ENCODE results near the gene SPTBN1. TPM values are rescaled to one million over a fixed set of nuclear protein-coding genes. Genes with fewer than 3 reads are reported as not detected.

Gene SPTBN1
- total RNA-seq, 2 experiments from 2014 or later, result 103 to 107 TPM

- CTCF ChIA-PET, result no interaction called here
- no peak for DNase-seq
- Mint-ChIP-seq H3K27ac (no peak overlapping the region), H3K9me3 (no peaks in the 10 kb centered on the region), H3K4me1 (ENCODE audit: low read depth) (no peaks in the 10 kb centered on the region), H3K4me3 (no peak overlapping the region), H3K36me3 (ENCODE audit: low read depth) (no peaks in the 10 kb centered on the region), H3K27me3 (ENCODE audit: low read depth) (no peaks in the 10 kb centered on the region)
- intact Hi-C loops (cut with micrococcal nuclease), result no loop called here
Measured at GRCh38 chr2:54439582-54439981, 16.5 kb upstream of the SPTBN1 start.

- H3K4me3 Mint-ChIP-seq, result no peak overlapping the region
Measured at GRCh38 chr2:54440050-54440449, 16.1 kb upstream of the SPTBN1 start.

GRCh38 chr2:54444503-54444902 is 11.6 kb upstream of the SPTBN1 start:
- intact Hi-C loops (cut with micrococcal nuclease), result no loop called here
- no peaks in the 10 kb centered on the region for H3K9me3 Mint-ChIP-seq

More at GRCh38 chr2:54440050-54440449, 16.1 kb upstream of the SPTBN1 start:
- intact Hi-C loops (cut with micrococcal nuclease), result no loop called here
- Mint-ChIP-seq H3K27ac (no peak overlapping the region), H3K9me3 (no peaks in the 10 kb centered on the region), H3K27me3 (ENCODE audit: low read depth) (no peaks in the 10 kb centered on the region), H3K4me1 (ENCODE audit: low read depth) (no peaks in the 10 kb centered on the region), H3K36me3 (ENCODE audit: low read depth) (no peaks in the 10 kb centered on the region)
- no peak for DNase-seq
- CTCF ChIA-PET, result no interaction called here

GRCh38 chr2:54446122-54446521 is 10.0 kb upstream of the SPTBN1 start:
- DNase-seq, result no peak
- no peaks in the 10 kb centered on the region for H3K9me3 Mint-ChIP-seq
- H3K27me3 Mint-ChIP-seq (ENCODE audit: low read depth), result no peaks in the 10 kb centered on the region
- no peak overlapping the region for H3K4me3 Mint-ChIP-seq
- intact Hi-C loops (cut with micrococcal nuclease), result no loop called here
- H3K36me3 Mint-ChIP-seq (ENCODE audit: low read depth), result no peaks in the 10 kb centered on the region
- no peak overlapping the region for H3K27ac Mint-ChIP-seq
- no peaks in the 10 kb centered on the region for H3K4me1 Mint-ChIP-seq (ENCODE audit: low read depth)
- CTCF ChIA-PET, result interaction anchor here (0.9 kb wide), 1 partner anchor 57 kb away, joined by 3 read pairs; no protein-coding TSS in a partner anchor

More at GRCh38 chr2:54444503-54444902, 11.6 kb upstream of the SPTBN1 start:
- no peak for DNase-seq
- H3K4me1 Mint-ChIP-seq (ENCODE audit: low read depth), result no peaks in the 10 kb centered on the region
- no peak overlapping the region for H3K27ac Mint-ChIP-seq
- H3K36me3 Mint-ChIP-seq (ENCODE audit: low read depth), result no peaks in the 10 kb centered on the region
- H3K27me3 Mint-ChIP-seq (ENCODE audit: low read depth), result no peaks in the 10 kb centered on the region
- H3K4me3 Mint-ChIP-seq, result no peak overlapping the region
- CTCF ChIA-PET, result interaction anchor here (0.7 kb wide), 1 partner anchor 519 kb away, joined by 6 read pairs; no protein-coding TSS in a partner anchor

GRCh38 chr2:54446625-54447024 is 9.5 kb upstream of the SPTBN1 start:
- no peaks in the 10 kb centered on the region for H3K9me3 Mint-ChIP-seq
- no peaks in the 10 kb centered on the region for H3K4me1 Mint-ChIP-seq (ENCODE audit: low read depth)
- H3K27me3 Mint-ChIP-seq (ENCODE audit: low read depth), result no peaks in the 10 kb centered on the region
- H3K36me3 Mint-ChIP-seq (ENCODE audit: low read depth), result no peaks in the 10 kb centered on the region
- H3K4me3 Mint-ChIP-seq, result no peak overlapping the region
- intact Hi-C loops (cut with micrococcal nuclease), result no loop called here
- CTCF ChIA-PET, result interaction anchor here (0.9 to 1.2 kb wide), 2 partner anchors 15 to 56 kb away, joined by 3 to 4 read pairs; no protein-coding TSS in a partner anchor
- no peak overlapping the region for H3K27ac Mint-ChIP-seq
- DNase-seq, result no peak

DNA sequence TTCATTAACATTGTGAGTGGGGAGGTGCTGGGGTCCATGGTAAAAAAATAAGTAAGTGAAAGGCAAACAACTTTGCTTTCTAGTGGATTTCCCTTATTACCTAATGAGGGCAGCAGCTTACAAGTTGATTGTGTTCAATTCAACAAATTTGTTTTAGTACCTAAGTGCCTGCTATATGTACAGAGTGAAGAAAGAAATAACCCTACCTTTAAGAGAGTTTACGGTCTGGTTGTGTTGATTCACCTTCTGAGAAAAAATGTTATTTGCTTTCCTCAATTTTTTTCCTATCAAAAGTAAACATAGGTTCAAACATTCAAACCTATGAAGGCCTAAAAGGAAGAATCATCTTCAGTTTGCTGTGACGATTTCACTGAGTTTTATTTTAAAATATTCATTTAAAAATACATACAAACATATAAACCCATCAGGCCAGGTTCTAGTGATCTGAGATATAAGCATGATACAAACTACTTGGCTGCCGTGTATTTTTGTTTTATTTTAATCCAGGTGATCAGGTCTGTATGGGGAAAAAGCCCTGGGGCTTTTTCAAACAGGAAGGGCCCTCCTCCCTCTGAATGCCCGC is 1.5 kb upstream of the SPTBN1 start:
- no peak for DNase-seq
- H3K4me3 Mint-ChIP-seq, result peak overlapping the region; percentile 62
- H3K27ac Mint-ChIP-seq, result no peak overlapping the region
- intact Hi-C loops (cut with micrococcal nuclease), result loop anchor here (2.0 to 5.0 kb wide), 4 partner anchors 48 to 340 kb away; partner anchors contain the start of gene ACYP2
- H3K9me3 Mint-ChIP-seq, result no peaks in the 10 kb centered on the region
- H3K36me3 Mint-ChIP-seq (ENCODE audit: low read depth), result no peaks in the 10 kb centered on the region
- peaks cover 13% of the 10 kb centered on the region for H3K4me1 Mint-ChIP-seq (ENCODE audit: low read depth)
- CTCF ChIA-PET, result no interaction called here
- peaks cover 33% of the 10 kb centered on the region for H3K27me3 Mint-ChIP-seq (ENCODE audit: low read depth)

DNA sequence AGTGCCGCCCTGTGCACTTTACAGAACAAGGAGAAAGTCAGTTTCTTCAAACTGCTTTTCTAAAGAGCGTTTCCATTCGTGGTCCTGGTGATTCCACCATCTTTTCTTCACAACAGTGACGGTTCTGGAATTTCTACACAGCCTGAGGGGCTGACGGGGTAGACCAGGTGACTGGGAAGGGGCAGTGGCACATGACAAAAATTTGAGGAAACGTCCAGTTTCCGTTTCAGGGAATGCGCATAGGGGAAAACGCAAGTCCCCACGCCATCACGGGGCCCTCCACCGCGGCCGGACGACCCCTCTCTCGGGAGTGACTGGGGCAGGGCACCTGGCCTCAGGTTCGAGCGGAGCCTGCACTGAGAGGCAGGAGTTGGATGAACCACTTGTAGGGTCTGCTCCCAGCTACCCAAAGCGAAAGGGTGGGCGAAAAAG is 980 bp upstream of the SPTBN1 start:
- CTCF ChIA-PET, result no interaction called here
- Mint-ChIP-seq H3K9me3 (no peaks in the 10 kb centered on the region), H3K4me3 (peak overlapping the region; percentile 62), H3K4me1 (ENCODE audit: low read depth) (peaks cover 13% of the 10 kb centered on the region), H3K27ac (no peak overlapping the region), H3K36me3 (ENCODE audit: low read depth) (no peaks in the 10 kb centered on the region), H3K27me3 (ENCODE audit: low read depth) (peaks cover 35% of the 10 kb centered on the region)
- intact Hi-C loops (cut with micrococcal nuclease), result loop anchor here (2.0 to 5.0 kb wide), 3 partner anchors 123 to 340 kb away; partner anchors contain the start of gene ACYP2
- DNase-seq, result no peak

DNA sequence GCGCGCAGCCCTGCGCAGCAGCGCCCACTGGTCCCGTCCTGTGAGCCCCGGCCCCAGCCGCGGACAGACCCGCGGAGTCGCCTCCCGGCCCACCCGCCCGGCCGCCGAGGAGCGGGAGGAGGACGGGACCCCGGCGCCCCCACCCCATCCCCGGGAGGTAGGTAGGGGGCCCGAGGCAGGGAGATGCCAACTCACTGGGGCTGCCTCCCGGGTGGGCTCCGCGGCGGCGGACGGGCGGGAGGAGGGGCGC is 160 bp downstream of the SPTBN1 start:
- intact Hi-C loops (cut with micrococcal nuclease), result loop anchor here (1.0 to 5.0 kb wide), 3 partner anchors 124 to 267 kb away; partner anchors contain the start of gene EML6
- CTCF ChIA-PET, result no interaction called here
- Mint-ChIP-seq H3K36me3 (ENCODE audit: low read depth) (no peaks in the 10 kb centered on the region), H3K4me1 (ENCODE audit: low read depth) (peaks cover 13% of the 10 kb centered on the region), H3K4me3 (peak overlapping the region; percentile 55), H3K27me3 (ENCODE audit: low read depth) (peaks cover 44% of the 10 kb centered on the region), H3K27ac (no peak overlapping the region), H3K9me3 (no peaks in the 10 kb centered on the region)
- no peak for DNase-seq

- Mint-ChIP-seq H3K27ac (no peak overlapping the region), H3K4me3 (peak overlapping the region; percentile 77), H3K36me3 (ENCODE audit: low read depth) (no peaks in the 10 kb centered on the region), H3K27me3 (ENCODE audit: low read depth) (peaks cover 47% of the 10 kb centered on the region), H3K4me1 (ENCODE audit: low read depth) (peaks cover 13% of the 10 kb centered on the region), H3K9me3 (no peaks in the 10 kb centered on the region)
- CTCF ChIA-PET, result interaction anchor here (1.4 kb wide), 1 partner anchor 349 kb away, joined by 6 read pairs; no protein-coding TSS in a partner anchor
- DNase-seq, result peak; percentile 7
- intact Hi-C loops (cut with micrococcal nuclease), result loop anchor here (1.0 to 5.0 kb wide), 3 partner anchors 124 to 267 kb away; partner anchors contain the start of gene EML6
Measured at GRCh38 chr2:54456612-54457322, 640 bp downstream of the SPTBN1 start.

- no peaks in the 10 kb centered on the region for H3K9me3 Mint-ChIP-seq
- intact Hi-C loops (cut with micrococcal nuclease), result loop anchor here (5.0 kb wide), 2 partner anchors 125 to 250 kb away; a partner anchor contains a TSS
- peak; percentile 18 for DNase-seq
- no peak overlapping the region for H3K27ac Mint-ChIP-seq
- no peaks in the 10 kb centered on the region for H3K36me3 Mint-ChIP-seq (ENCODE audit: low read depth)
- CTCF ChIA-PET, result interaction anchor here (1.4 kb wide), 1 partner anchor 350 kb away, joined by 6 read pairs; no protein-coding TSS in a partner anchor
- peaks cover 48% of the 10 kb centered on the region for H3K27me3 Mint-ChIP-seq (ENCODE audit: low read depth)
- H3K4me3 Mint-ChIP-seq, result peak overlapping the region; percentile 77
- peaks cover 13% of the 10 kb centered on the region for H3K4me1 Mint-ChIP-seq (ENCODE audit: low read depth)
Measured at GRCh38 chr2:54457323-54458023, 1.3 kb downstream of the SPTBN1 start.

GRCh38 chr2:54459037-54459441 is 2.9 kb downstream of the SPTBN1 start:
- CTCF ChIA-PET, result no interaction called here
- H3K36me3 Mint-ChIP-seq (ENCODE audit: low read depth), result no peaks in the 10 kb centered on the region
- no peak overlapping the region for H3K27ac Mint-ChIP-seq
- no peak overlapping the region for H3K4me3 Mint-ChIP-seq
- H3K27me3 Mint-ChIP-seq (ENCODE audit: low read depth), result peaks cover 52% of the 10 kb centered on the region
- peak; percentile 12 for DNase-seq
- H3K9me3 Mint-ChIP-seq, result no peaks in the 10 kb centered on the region
- intact Hi-C loops (cut with micrococcal nuclease), result loop anchor here (5.0 kb wide), 2 partner anchors 127 to 252 kb away; a partner anchor contains a TSS
- H3K4me1 Mint-ChIP-seq (ENCODE audit: low read depth), result peaks cover 13% of the 10 kb centered on the region

- Mint-ChIP-seq H3K4me1 (ENCODE audit: low read depth) (peaks cover 6% of the 10 kb centered on the region), H3K9me3 (no peaks in the 10 kb centered on the region), H3K36me3 (ENCODE audit: low read depth) (no peaks in the 10 kb centered on the region), H3K27me3 (ENCODE audit: low read depth) (peaks cover 44% of the 10 kb centered on the region), H3K27ac (no peak overlapping the region), H3K4me3 (no peak overlapping the region)
- DNase-seq, result no peak
- intact Hi-C loops (cut with micrococcal nuclease), result no loop called here
- CTCF ChIA-PET, result interaction anchor here (1.2 kb wide), 1 partner anchor 14 kb away, joined by 4 read pairs; no protein-coding TSS in a partner anchor
Measured at GRCh38 chr2:54461261-54461660, 5.1 kb downstream of the SPTBN1 start.
